ACC112 (cell line): ENCODE measurements around the gene SYT8.

Experiments used
- H2AFZ ChIP-seq: fragments of 200-600 bp; sonication (generic); one replicate; pipeline ENCODE4 v1.6.0; 2017; ENCODE audit warnings: antibody characterized with exemption, low read length; ENCODE audit not compliant: unreplicated experiment
- H3K27ac ChIP-seq: fragments of 200-600 bp; sonication (generic); 2 replicates; pipeline ENCODE4 v1.5.1; 2014; ENCODE audit warnings: low read depth, mild to moderate bottlenecking, antibody characterized with exemption, low read length, moderate library complexity
- H3K27me3 ChIP-seq: fragments of 200-600 bp; sonication (generic); 2 replicates; pipeline ENCODE4 v1.6.1; 2014; ENCODE audit warnings: mild to moderate bottlenecking, antibody characterized with exemption, low read length, moderate library complexity, mixed read lengths; ENCODE audit not compliant: insufficient read depth
- H3K36me3 ChIP-seq: fragments of 200-600 bp; sonication (generic); 2 replicates; pipeline ENCODE4 v1.6.1; 2016; ENCODE audit warnings: mild to moderate bottlenecking, antibody characterized with exemption, low read length, moderate library complexity, mixed read lengths; ENCODE audit not compliant: insufficient read depth
- H3K4me1 ChIP-seq: fragments of 200-600 bp; sonication (generic); one replicate; pipeline ENCODE4 v1.6.1; 2016; ENCODE audit warnings: low read length, mixed read lengths; ENCODE audit not compliant: insufficient read depth, unreplicated experiment, control insufficient read depth
- H3K4me3 ChIP-seq: fragments of 200-600 bp; sonication (generic); 2 replicates; pipeline ENCODE4 v1.5.1; 2014; ENCODE audit warnings: mild to moderate bottlenecking, low read depth, low read length
- H3K79me2 ChIP-seq: fragments of 200-600 bp; sonication (generic); one replicate; pipeline ENCODE4 v1.6.0; 2016; ENCODE audit warnings: low read length; ENCODE audit not compliant: control insufficient read depth, unreplicated experiment, insufficient read depth

The SYT8 gene

DNA sequence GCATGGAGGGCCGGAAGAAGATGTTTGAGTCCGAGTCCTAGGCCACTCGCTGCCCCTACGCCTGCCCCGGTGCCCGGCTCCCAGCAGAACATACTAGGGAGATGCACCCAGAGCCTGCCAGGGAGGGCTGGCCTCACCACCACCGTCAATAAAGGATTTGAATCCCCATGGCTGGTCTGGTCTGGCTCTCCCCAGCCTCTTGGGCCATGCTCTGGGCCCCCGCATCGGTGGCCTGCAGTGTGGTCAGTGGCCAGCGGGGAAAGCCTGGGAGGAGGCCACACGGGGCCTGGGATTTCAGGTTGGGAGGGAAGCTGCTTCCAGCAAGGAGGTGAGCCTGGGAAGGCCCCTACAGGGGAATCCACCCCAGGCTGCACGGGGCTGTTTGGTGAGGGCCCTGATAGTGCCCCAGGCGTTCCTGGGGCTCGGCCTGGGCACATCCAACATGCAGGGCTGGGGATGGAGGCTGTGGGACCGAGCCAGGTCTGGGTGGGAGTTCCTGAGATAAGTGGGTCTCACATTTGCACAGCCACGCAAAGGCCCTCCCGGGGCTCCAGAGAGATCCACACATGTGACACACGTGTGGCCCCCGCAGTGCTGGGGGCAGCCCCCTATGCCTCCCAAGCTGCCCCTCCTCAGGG lies 6.8 kb downstream of the SYT8 start:
- Histone ChIP-seq H2AFZ (no peak overlapping the region), H3K27me3 (no peaks in the 10 kb centered on the region), H3K4me3 (no peak overlapping the region), H3K36me3 (no peaks in the 10 kb centered on the region), H3K79me2 (no peaks in the 10 kb centered on the region), H3K4me1 (peaks cover 13% of the 10 kb centered on the region), H3K27ac (no peak overlapping the region)

DNA sequence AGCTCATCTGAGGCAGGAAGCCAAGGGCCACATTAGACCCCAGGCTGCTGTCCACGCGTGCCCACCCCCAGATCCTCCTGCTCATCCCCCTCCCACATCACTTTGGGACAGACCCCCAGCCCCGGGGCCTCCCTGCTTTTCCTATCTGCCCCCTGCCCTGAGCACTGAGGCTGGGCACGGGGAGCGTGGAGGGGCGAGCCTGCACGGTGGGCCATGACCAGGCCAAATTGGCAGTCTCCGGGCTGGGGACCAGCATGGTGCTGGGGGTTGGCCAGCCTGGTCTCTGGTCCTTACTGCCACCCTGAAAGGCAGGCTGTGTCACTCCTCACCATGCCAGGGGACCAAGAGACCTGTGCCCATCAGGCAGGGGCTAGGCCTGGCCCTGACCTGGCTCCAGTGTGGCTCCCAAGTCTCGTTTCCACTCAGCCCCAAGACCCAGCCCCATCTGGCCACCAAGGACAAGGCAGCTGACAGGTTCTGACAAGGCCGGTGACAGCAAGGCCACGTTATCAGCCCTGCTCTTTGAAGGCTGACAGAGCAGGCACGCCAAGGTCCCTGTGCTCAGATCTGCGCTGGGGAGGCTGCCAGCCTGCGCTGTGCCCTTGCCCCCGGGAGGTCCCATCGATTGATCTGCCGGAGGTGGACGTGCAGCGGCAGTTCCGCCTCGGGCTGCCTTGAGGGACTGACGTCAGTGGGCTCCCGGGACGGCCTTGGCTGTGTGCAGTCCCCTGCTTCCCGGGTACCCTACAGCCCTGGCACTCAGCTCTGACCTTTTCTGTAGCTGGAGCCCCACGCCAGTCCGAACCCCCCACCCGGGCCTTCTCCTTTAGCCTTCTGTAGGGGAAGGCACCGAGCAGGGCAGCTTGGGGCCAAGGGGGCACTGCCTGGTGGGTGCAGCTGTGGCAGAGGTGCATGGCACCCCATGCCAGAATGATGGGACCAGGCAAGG lies 7.6 kb downstream of the SYT8 start:
- Histone ChIP-seq H3K79me2 (no peaks in the 10 kb centered on the region), H3K4me1 (peaks cover 13% of the 10 kb centered on the region), H3K27ac (no peak overlapping the region), H3K36me3 (no peaks in the 10 kb centered on the region), H3K4me3 (no peak overlapping the region), H2AFZ (no peak overlapping the region), H3K27me3 (no peaks in the 10 kb centered on the region)

DNA sequence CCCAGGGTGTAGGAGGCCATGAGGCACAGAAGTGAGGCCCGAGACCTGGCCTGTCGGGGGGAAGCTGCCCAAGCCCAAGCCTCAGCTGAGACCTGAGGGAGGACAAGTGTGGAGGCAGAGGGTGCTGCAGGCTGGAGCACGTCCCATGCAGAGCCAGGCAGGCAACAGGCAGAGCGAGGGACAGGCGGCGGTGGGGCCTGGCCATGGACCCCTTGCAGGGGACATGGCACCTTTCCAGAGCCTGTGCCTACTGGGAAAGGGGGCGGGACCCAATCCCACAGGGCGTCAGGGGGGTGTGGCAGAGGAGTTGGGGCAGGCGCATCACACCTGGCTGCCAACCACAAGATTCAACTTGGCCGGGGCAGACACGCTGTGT lies 8.3 kb downstream of the SYT8 start:
- peaks cover 13% of the 10 kb centered on the region for H3K4me1 ChIP-seq
- H3K36me3 ChIP-seq = no peaks in the 10 kb centered on the region
- no peak overlapping the region for H3K4me3 ChIP-seq
- no peak overlapping the region for H2AFZ ChIP-seq
- H3K79me2 ChIP-seq = no peaks in the 10 kb centered on the region
- H3K27me3 ChIP-seq = no peaks in the 10 kb centered on the region
- H3K27ac ChIP-seq = no peak overlapping the region

DNA sequence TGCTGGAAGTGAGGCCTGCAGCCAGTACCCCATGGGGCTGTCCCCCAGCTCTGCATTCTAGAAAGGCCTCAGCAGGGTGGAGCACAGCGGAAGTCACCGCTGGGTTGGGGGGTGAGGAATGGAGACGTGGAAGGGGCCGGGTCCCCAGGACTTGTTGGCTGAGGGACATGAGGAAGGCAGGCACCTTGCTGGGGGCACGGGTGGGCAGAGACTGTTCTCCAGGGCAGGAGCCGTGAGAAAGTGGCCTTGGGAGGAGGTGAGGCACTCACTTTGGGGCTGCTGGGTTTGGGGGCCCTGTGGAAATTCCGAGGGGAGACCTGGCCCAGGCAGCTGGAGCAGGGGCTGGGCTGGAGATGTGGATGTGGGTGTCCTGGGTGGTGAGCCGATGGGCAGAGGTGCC lies 9.0 kb downstream of the SYT8 start:
- H3K4me3 ChIP-seq = no peak overlapping the region
- H3K4me1 ChIP-seq = peaks cover 13% of the 10 kb centered on the region
- no peaks in the 10 kb centered on the region for H3K27me3 ChIP-seq
- H2AFZ ChIP-seq = no peak overlapping the region
- H3K36me3 ChIP-seq = no peaks in the 10 kb centered on the region
- H3K27ac ChIP-seq = no peak overlapping the region
- no peaks in the 10 kb centered on the region for H3K79me2 ChIP-seq

DNA sequence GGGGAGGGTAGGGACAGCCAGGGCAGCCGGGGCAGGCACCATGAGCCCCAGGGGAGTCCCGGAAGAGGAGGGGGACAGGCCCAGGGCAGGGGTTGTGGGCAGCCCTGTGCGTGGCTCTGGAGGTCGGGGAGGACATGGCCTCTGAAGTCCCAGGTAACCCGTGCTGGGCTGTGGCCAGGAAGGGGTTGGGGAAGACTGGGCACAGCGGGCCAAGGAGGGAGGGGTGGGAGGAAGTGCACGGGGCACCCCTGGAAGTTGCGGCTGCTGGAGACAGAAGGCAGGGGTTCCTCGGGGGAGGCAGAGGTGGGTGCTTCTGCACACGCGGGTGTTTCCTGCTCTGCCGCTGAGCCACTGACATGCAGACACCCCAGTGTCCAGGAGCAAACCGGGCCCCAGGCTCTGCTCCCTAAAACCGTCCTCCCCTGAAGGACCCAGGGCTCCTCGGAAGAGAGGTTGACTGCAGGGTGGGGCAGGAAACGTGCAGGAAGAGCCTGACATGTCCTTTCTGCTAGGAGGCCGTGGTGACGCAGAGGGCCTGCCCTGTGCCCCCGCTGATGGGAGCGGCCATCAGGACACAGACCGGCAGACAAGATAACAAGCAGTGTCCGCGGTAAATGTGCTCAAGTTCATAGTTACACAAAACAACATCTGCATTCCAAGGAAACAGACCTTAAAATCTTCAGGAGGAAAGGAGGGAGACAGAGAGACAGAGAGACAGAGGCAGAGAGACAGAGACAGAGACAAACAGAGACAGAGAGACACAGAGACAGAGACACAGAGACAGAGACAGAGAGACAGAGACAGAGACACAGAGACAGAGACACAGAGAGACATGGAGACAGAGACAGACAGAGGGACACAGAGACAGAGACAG lies 9.7 kb downstream of the SYT8 start:
- peak overlapping the region; percentile 49 for H2AFZ ChIP-seq
- H3K4me3 ChIP-seq = no peak overlapping the region
- peaks cover 13% of the 10 kb centered on the region for H3K4me1 ChIP-seq
- H3K36me3 ChIP-seq = no peaks in the 10 kb centered on the region
- H3K79me2 ChIP-seq = no peaks in the 10 kb centered on the region
- H3K27ac ChIP-seq = peak overlapping the region; percentile 50
- H3K27me3 ChIP-seq = no peaks in the 10 kb centered on the region

DNA sequence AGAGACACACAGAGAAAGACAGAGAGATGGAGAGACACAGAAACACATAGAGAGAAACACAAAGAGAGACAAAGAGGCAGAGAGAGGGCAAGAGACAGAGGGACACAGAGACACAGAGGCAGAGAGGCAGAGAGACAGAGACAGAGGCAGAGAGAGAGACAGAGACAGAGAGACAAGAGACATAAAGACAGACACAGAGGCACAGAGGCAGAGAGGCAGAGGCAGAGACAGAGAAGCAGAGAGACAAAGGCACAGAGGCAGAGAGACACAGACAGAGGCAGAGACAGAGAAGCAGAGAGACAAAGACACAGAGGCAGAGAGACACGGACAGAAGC lies 10.3 kb downstream of the SYT8 start:
- no peaks in the 10 kb centered on the region for H3K36me3 ChIP-seq
- peaks cover 13% of the 10 kb centered on the region for H3K4me1 ChIP-seq
- H3K27ac ChIP-seq = peak overlapping the region; percentile 50
- H2AFZ ChIP-seq = peak overlapping the region; percentile 49
- no peaks in the 10 kb centered on the region for H3K79me2 ChIP-seq
- H3K4me3 ChIP-seq = no peak overlapping the region
- no peaks in the 10 kb centered on the region for H3K27me3 ChIP-seq

DNA sequence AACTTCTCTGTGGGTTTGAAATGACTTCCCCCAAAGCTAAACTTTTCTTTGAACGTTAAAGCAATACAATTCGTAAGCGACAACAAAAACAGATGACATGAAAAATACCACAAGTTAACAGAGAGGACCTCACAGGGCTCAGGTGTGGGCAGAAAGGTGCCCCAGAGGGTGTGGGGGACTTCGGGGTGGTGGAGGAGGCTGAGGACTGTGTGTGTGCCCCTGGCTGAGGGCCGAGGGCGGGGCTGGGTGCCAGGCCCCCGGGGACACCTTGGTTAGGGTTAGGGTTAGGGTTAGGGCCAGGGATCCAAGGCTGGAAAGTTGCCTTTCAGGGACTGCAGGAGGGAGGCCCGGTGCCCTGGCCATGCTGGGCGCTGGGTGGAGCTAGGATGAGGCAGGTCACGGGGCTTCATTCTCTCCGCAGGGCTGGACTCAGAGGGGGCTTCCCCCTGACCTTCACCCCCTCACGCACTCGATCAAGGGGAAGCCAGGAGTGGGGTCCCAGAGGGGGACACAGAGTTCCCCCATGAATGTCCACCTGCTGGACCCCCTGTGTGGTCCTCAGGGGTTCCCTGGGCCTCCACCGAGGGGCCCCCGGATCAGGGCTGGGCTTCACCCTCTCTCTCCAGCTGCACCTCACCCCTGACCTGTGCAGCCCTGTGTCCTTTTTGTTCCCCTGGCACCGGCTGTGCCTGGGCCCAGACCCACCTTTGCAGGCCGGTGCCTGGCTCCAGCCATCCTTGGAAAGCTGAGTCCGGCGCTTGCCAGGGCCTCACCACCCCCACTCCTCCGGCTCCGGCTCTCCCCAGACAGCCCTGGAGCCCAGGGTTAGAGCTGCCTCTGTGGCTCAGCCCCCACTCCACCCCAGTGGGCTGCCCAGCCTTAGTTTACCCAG lies 11.0 kb downstream of the SYT8 start:
- Histone ChIP-seq H3K36me3 (no peaks in the 10 kb centered on the region), H3K79me2 (no peaks in the 10 kb centered on the region), H3K4me1 (peaks cover 13% of the 10 kb centered on the region), H2AFZ (no peak overlapping the region), H3K4me3 (no peak overlapping the region), H3K27me3 (no peaks in the 10 kb centered on the region), H3K27ac (no peak overlapping the region)

DNA sequence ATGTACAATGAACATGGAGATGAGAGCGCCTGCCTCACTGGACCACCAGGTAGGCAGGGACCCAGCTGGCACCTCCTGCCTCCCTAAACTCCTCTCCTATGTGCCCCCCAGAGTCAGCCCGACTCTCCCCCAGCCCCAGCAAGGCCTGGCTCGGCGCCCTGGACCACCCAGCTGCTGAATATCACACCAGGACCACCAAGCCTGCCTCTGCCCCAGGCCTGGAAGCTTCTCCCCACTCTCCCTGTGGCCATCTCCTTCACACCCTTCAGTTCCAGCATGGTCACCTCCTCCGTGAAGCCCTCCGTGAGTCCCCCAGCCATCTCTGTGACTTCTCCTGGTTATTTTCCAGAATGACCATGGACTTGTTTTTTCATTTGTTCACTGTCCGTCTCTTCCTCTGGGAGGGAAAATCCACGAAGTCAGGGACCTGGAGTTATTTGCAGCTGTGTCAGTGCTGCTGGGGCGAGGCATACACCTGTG lies 11.7 kb downstream of the SYT8 start:
- Histone ChIP-seq H3K27me3 (no peaks in the 10 kb centered on the region), H3K79me2 (no peaks in the 10 kb centered on the region), H3K27ac (no peak overlapping the region), H3K4me1 (peaks cover 13% of the 10 kb centered on the region), H3K4me3 (no peak overlapping the region), H3K36me3 (no peaks in the 10 kb centered on the region), H2AFZ (no peak overlapping the region)

DNA sequence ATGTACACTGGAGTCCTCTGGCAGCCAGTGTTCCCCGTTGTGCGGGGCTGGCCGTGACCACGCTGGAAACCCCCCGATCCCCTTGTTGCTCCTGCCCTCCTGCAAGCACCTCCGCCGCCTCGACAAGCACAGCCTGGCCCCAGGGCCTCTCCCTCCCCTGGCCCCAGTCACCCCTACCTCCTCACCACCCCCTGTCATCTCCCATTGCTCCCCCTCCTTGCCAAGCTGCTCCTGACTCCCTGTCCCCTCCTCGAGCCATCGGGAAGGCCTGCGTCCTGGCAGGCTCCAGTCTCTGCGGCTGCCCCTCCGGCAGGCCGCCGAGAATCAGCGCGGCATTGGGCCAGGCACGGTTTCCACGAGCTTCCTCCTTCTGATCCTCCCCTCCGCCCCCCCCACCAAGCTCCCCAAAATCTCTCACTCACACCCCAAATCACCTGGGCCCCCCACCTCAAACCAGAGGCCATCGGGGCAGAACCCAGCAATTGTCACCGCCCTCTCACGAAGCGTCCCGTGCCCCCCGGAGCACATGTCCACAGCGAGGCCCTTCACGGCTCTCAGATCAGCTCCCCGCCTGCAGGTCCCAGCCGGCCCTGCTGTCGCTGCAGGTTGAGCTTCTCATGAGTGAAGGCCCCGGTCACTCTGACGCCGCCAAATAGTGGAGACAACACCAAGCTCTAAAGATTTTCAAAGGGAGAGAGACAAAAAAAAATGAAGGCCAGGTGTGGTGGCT lies 12.4 kb downstream of the SYT8 start:
- Histone ChIP-seq H2AFZ (no peak overlapping the region), H3K4me1 (peaks cover 13% of the 10 kb centered on the region), H3K27me3 (no peaks in the 10 kb centered on the region), H3K36me3 (no peaks in the 10 kb centered on the region), H3K4me3 (no peak overlapping the region), H3K79me2 (no peaks in the 10 kb centered on the region), H3K27ac (no peak overlapping the region)
